ENCODE measurements around the gene HRCT1. TPM values are rescaled to one million over a fixed set of nuclear protein-coding genes. Genes with fewer than 3 reads are reported as not detected.

Gene HRCT1
- total RNA-seq, 1 experiment from 2014 or later, result not detected

- Histone ChIP-seq H3K27ac (ENCODE audit: insufficient read length, low read depth, low read length) (no peak overlapping the region), H2BK15ac (ENCODE audit: low read depth, low read length) (no peak overlapping the region), H3K9ac (ENCODE audit: extremely low read depth, insufficient read length, low read length) (no peak overlapping the region), H3K4me1 (ENCODE audit: insufficient read depth, low read length) (peaks cover 9% of the 10 kb centered on the region; the same call in 1 of the 2 replicates), H3K79me2 (ENCODE audit: insufficient read depth, low read length) (no peaks in the 10 kb centered on the region), H3K18ac (ENCODE audit: insufficient read length, low read depth, low read length) (no peak overlapping the region), H3K27me3 (ENCODE audit: insufficient read depth, low read length) (no peaks in the 10 kb centered on the region), H2BK5ac (ENCODE audit: insufficient read length, low read length) (no peak overlapping the region), H3K4ac (ENCODE audit: low read depth, low read length) (no peak overlapping the region), H4K20me1 (ENCODE audit: control insufficient read depth, insufficient read depth, insufficient read length) (no peaks in the 10 kb centered on the region), H2BK12ac (ENCODE audit: insufficient read length, low read depth, low read length) (no peak overlapping the region), H3K14ac (ENCODE audit: insufficient read depth, low read length) (no peak overlapping the region), H3K4me2 (ENCODE audit: insufficient read depth, insufficient read length, low read length) (no peak overlapping the region), H4K91ac (ENCODE audit: insufficient read length, low read depth, low read length) (no peak overlapping the region), H3T11ph (ENCODE audit: low read length) (no peak overlapping the region), H3K23ac (ENCODE audit: insufficient read length, low read depth, low read length) (no peak overlapping the region), H2AFZ (ENCODE audit: low read length) (no peak overlapping the region), H2BK120ac (ENCODE audit: low read depth, low read length, poor library complexity, severe bottlenecking) (no peak overlapping the region), H3K23me2 (ENCODE audit: insufficient read length, low read depth, low read length, poor library complexity, severe bottlenecking) (no peaks in the 10 kb centered on the region), H3K9me3 (ENCODE audit: control insufficient read depth, low read depth, low read length) (no peaks in the 10 kb centered on the region), H3K79me1 (ENCODE audit: insufficient read depth, low read depth, low read length, poor library complexity, severe bottlenecking) (no peaks in the 10 kb centered on the region), H2BK20ac (ENCODE audit: low read depth, low read length, poor library complexity, severe bottlenecking) (no peak overlapping the region), H3K56ac (ENCODE audit: insufficient read length, low read depth, low read length) (no peak overlapping the region), H2AK5ac (ENCODE audit: insufficient read length, low read length) (no peak overlapping the region), H4K8ac (replicated peaks; ENCODE audit: insufficient read length, low read depth, low read length) (no peak overlapping the region), H4K5ac (ENCODE audit: insufficient read length, low read depth, low read length) (no peak overlapping the region)
- DNase-seq, result no peak
- no CpG with 5 or more reads among the region's 10 CpGs for WGBS (ENCODE audit: extremely low coverage, insufficient read length, low lambda C conversion rate)
- peaks cover 40 to 41% of the 10 kb centered on the region in 2 experiments for H3K4me1 Mint-ChIP-seq
- H3K27ac Mint-ChIP-seq, result no peak overlapping the region
- H3K4me3 Mint-ChIP-seq, result no peak overlapping the region
- H3K9me3 Mint-ChIP-seq, result no peaks in the 10 kb centered on the region
- TF ChIP-seq CTCF (conservative IDR thresholded peaks at IDR 0.05), result no peak
- no peaks in the 10 kb centered on the region for H3K36me3 Mint-ChIP-seq (ENCODE audit: insufficient read depth in 1 of 3, low read depth in 3 of 3)
- peaks cover 4% of the 10 kb centered on the region for H3K27me3 Mint-ChIP-seq (ENCODE audit: low read depth)
Observed at GRCh38 chr9:35911690-35912089, 5.7 kb downstream of the HRCT1 start.

Data from H9 (cell line).